GM12873 (cell line): ENCODE measurements around the gene TMEM131L.

Experiments
- TF ChIP-seq, protein P1 (sequence below): IDR thresholded peaks from 2 replicates; pipeline ENCODE4 v1.5.1; 2012; ENCODE audit warnings: low read depth, mild to moderate bottlenecking, moderate library complexity, low read length, control low read depth; ENCODE audit not compliant: insufficient read depth; ENCODE audit errors: missing control alignments

The TMEM131L gene

DNA sequence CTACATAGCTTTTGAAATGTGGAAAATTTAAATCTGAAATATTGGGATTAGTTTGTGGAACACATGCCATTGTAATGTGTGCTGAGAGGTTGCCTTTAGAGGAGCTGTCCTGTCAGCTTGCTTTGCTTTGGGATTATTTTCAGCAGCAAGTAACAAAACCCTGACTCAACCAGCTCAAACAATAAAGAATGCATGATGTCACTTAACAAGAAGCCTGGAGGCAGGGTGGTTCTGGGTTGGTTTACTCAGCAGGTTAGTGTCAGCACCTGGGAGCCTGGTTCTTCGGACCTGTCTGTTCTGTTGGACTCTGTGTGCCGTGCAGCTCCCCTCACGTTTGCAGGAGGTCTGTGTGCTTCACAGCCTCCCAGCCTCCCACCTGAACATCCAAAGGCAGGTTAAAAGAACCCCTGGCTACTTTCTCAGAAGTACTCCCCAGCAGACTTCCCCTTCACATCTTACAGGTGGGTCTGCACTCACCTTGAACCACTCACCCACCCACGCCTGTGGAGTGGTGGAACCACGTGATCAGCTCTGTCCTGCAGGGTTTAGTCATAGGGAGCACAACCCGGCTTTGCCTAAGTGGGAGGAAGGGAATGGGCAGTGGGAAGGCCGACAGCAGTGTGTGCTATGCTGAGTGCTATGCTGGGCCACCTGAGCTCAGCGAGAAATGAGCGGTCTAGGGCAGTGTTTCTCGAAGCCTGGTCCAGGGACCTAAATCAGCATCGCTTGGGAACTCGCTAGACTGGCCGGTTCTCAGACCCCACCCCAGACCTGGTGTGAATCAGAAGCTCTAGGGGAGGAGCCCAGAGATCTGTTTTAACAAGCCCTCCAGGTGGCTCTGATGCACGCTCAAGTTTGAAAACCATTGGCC lies 20.4 kb downstream of the TMEM131L start:
- TF ChIP-seq, protein P1, sequence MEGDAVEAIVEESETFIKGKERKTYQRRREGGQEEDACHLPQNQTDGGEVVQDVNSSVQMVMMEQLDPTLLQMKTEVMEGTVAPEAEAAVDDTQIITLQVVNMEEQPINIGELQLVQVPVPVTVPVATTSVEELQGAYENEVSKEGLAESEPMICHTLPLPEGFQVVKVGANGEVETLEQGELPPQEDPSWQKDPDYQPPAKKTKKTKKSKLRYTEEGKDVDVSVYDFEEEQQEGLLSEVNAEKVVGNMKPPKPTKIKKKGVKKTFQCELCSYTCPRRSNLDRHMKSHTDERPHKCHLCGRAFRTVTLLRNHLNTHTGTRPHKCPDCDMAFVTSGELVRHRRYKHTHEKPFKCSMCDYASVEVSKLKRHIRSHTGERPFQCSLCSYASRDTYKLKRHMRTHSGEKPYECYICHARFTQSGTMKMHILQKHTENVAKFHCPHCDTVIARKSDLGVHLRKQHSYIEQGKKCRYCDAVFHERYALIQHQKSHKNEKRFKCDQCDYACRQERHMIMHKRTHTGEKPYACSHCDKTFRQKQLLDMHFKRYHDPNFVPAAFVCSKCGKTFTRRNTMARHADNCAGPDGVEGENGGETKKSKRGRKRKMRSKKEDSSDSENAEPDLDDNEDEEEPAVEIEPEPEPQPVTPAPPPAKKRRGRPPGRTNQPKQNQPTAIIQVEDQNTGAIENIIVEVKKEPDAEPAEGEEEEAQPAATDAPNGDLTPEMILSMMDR = no peak

DNA sequence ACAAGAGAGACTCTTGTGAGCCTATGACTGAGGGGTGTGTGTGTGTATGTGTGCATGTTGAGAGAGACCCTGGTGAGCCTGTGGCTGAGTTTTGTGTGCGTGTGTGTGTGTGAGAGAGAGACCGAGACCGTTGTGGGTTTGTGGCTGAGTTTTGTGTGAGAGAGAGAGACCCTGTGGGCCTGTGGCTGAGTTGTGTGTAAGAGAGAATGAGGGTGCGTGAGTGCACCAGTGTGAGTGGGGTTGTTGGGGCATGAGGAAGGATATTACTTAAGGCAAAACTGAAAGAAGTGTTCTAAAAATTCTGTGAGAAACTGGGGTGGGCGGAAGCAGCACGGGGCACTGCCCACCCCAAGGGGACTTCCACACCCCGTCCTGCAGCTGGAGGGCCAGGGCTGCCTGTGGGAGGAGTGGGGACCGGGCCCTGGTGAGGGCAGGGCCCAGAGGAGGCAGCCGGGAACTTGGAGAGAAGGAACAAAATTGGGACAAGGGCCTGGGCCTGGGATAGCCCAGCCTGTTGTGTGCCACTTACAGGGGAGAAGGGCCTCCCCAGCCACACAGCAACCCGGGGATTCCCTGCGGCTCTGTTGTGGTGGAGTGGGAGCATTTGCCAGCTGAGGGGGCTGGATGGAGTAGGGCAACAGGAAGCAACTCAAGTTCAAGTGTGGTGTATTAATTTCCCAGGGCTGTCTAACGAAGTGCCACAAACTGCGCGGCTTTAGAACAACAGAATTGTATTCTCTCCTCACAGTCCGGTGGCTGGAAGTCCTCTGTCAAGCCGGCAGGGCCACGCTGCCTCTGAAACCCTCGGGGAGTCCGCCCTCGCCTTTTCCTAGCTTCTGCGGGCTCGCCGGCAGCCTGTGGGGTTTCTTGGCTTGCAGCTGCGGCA lies 22.1 kb downstream of the TMEM131L start:
- TF ChIP-seq, protein P1 = no peak

DNA sequence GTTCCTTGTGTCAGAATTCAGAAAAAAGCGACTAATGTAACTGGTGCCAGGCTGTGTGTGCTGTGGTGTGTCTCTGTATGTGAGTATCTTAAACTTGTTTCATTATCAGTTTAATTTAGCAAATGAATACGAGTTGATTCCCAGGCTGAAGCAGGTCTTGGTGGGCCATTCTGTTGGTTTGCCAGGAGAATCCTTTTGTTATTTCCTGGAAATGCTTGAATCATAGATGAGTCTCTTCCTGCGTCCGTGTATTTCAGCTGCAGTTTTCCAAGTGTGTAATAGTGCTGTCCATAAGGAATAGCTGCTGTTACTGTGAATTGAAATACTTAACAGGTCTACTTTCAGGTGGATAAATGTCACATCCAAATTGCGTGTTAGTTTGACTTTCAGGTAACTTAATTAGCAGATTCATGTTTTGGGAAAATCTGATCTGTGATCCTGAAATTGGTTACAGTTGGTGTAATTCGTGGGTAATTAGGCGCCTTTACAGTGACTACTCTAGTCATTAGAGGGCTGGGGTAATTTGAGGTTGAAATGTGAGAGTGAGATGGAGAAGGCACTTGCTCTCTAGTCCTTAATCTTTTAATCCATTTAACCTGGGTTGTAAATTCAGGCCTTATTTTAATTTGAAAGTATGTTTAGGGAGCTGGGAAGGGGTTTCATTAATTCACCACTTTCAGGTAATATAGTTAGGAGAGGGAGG lies 23.8 kb downstream of the TMEM131L start:
- TF ChIP-seq, protein P1 = no peak

DNA sequence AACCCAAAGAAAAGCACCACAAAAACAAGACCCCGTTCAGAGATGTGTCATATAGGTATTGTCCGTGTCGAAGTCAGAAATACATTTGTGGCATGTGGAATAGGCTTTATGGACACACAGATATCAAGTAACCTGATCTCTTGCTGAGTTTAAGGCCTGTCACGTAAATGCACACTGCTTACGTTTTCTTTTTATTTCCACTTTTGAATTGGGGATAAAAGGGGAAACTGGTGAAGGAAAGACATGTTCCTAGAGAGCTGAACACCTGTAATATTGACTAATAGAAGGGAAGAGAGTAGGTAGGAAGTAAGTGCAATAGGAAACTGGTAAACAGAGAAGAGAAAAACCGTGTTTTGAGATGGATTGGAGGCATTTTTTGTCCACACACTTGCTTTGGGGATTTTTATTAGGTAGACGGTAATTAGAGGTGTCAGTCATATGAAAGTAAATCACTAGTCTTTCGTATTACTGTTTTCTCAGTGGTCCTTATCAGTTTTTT lies 24.9 kb downstream of the TMEM131L start:
- TF ChIP-seq, protein P1 = no peak

DNA sequence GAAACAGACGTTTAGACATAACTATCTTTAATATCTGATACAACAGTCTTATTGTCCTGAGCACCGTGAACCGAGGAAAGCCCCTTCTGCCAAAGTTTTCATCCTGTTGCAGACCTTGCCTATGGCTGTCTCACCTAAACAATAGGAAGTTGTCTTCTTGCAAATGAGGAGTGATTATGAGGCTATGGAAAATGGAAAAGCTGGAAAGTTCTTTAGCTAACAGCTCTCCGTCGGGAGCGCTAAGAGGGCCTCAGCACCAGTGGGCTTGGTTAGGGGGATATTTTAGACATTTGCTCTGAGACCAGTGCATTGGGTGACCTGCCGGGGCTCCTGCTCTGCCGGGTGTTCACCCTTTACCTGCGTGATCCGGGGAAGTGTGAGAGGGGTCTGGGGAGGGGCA lies 28.4 kb downstream of the TMEM131L start:
- TF ChIP-seq, protein P1 = no peak

DNA sequence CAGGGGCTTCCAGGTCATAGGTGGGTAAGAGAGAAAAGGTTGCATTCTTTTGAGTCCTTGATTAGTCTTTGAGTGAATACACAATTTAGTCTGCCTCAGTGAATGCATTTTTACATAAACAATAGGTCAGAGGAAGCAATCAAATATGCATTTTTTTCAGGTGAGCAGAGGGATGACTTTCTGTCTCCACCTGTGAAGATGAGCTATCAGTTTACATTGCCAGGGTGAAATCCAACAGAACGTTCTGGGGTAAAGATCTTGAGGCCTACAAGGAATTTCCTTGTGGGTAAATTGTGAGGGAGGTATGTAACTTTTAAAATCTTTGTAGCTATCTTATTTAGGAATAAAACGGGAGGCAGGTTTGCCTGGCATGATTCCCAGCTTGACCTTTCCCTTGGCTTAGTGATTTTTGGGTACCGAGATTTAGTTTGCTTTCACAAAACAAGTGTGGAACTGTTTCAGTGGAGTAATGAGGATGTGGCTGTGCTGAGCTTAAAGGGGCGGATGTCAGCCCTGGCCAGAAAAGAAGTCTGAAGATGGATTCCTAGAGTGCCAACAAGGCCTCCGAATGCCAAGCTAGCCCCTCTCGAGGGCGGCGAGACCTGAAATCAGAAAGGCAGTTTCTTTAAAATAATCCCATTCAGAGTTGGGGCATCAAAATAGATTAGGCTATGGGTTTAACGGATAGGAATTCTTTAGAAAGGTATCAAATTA lies 29.5 kb downstream of the TMEM131L start:
- TF ChIP-seq, protein P1 = no peak
